ENCODE data around the gene ZNF181. TPM values are rescaled to one million over a fixed set of nuclear protein-coding genes. Genes with fewer than 3 reads are reported as not detected.

Gene ZNF181
- total RNA-seq, 1 donor: 5.6 TPM

- no peaks in the 10 kb centered on the region for H3K9me3 ChIP-seq (ENCODE audit: low read depth, low read length)
- peaks cover 2% of the 10 kb centered on the region for H3K27me3 ChIP-seq (ENCODE audit: insufficient read depth, low read length)
- H3K4me1 ChIP-seq (ENCODE audit: insufficient read depth, low read length): peaks cover 21% of the 10 kb centered on the region
- H3K4me3 ChIP-seq (ENCODE audit: low read length): no peak overlapping the region
These were observed 2.1 kb upstream of the ZNF181 start for GRCh38 chr19:34731964-34732363.

DNA sequence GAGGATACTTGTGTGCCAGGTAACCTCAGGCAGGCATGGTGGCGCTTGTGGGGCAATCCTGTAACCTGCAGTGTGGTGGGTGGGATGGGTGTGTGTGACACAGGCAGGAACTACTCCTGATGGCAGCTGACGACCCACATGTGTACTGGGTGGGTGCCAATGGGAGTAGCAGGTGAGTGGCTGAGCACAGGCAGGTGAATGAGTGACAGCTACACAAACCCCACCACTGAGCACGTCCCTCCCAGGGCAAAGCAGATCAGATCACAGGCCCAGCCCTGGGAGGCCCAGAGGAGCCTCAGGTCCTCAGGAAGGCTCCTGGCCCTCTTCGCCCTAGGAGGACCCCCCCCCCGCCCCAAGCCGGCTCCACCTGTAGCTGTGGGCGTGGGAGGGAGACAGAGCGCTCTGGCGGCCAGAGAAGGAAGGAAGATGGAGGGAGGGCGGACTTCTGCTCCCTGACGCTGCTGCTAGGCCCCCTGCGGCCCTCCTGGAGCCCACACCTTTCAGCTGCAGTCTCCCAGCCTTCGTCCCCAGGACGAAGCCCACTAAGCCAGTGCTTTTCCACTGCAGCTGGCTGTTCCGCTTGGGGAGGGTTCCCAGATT, 1.3 kb upstream of the ZNF181 start:
- Histone ChIP-seq H3K27me3 (ENCODE audit: insufficient read depth, low read length) (peaks cover under 1% of the 10 kb centered on the region), H3K4me3 (ENCODE audit: low read length) (peak overlapping the region; percentile 80), H3K4me1 (ENCODE audit: insufficient read depth, low read length) (peaks cover 21% of the 10 kb centered on the region), H3K9me3 (ENCODE audit: low read depth, low read length) (no peaks in the 10 kb centered on the region)

DNA sequence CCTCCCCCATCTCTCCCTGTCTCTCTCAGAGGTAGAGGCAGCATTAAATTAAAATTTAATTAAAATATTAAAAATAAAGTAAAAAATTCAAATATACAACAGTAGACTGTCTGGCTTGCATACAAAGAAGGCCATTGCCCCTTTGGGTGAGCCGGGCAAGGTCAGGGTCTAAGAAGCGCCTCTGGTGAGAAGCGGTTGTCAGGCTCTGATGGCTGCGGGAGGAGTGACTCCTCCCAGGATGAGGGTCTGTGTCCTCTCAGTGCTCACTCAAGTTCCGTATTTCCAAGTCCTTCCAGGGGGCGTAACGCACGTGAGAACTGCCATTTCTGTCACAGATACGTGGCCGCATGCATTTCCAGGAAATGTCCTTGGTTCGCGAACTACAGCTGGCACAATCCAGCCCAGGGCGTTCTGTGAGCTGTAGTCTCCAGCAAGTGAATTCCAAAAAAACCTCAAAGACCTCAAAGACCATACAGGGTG, 737 bp upstream of the ZNF181 start:
- H3K27me3 ChIP-seq (ENCODE audit: insufficient read depth, low read length): no peaks in the 10 kb centered on the region
- no peaks in the 10 kb centered on the region for H3K9me3 ChIP-seq (ENCODE audit: low read depth, low read length)
- peaks cover 21% of the 10 kb centered on the region for H3K4me1 ChIP-seq (ENCODE audit: insufficient read depth, low read length)
- peak overlapping the region; percentile 80 for H3K4me3 ChIP-seq (ENCODE audit: low read length)

GRCh38 chr19:34734537-34735103, 577 bp downstream of the ZNF181 start:
- no peaks in the 10 kb centered on the region for H3K27me3 ChIP-seq (ENCODE audit: insufficient read depth, low read length)
- peaks cover 21% of the 10 kb centered on the region for H3K4me1 ChIP-seq (ENCODE audit: insufficient read depth, low read length)
- peaks cover 7% of the 10 kb centered on the region for H3K9me3 ChIP-seq (ENCODE audit: low read depth, low read length)
- peak overlapping the region; percentile 80 for H3K4me3 ChIP-seq (ENCODE audit: low read length)

- no peaks in the 10 kb centered on the region for H3K4me1 ChIP-seq (ENCODE audit: insufficient read depth, low read length)
- no peak overlapping the region for H3K4me3 ChIP-seq (ENCODE audit: low read length)
- peaks cover 47% of the 10 kb centered on the region for H3K9me3 ChIP-seq (ENCODE audit: low read depth, low read length)
- no peaks in the 10 kb centered on the region for H3K27me3 ChIP-seq (ENCODE audit: insufficient read depth, low read length)
These were observed 11.1 kb downstream of the ZNF181 start for GRCh38 chr19:34744896-34745690.

- H3K9me3 ChIP-seq (ENCODE audit: low read depth, low read length): peaks cover 85% of the 10 kb centered on the region
- no peak overlapping the region for H3K4me3 ChIP-seq (ENCODE audit: low read length)
- no peaks in the 10 kb centered on the region for H3K27me3 ChIP-seq (ENCODE audit: insufficient read depth, low read length)
- no peaks in the 10 kb centered on the region for H3K4me1 ChIP-seq (ENCODE audit: insufficient read depth, low read length)
These were observed 23.4 kb downstream of the ZNF181 start for GRCh38 chr19:34757441-34757840.

DNA sequence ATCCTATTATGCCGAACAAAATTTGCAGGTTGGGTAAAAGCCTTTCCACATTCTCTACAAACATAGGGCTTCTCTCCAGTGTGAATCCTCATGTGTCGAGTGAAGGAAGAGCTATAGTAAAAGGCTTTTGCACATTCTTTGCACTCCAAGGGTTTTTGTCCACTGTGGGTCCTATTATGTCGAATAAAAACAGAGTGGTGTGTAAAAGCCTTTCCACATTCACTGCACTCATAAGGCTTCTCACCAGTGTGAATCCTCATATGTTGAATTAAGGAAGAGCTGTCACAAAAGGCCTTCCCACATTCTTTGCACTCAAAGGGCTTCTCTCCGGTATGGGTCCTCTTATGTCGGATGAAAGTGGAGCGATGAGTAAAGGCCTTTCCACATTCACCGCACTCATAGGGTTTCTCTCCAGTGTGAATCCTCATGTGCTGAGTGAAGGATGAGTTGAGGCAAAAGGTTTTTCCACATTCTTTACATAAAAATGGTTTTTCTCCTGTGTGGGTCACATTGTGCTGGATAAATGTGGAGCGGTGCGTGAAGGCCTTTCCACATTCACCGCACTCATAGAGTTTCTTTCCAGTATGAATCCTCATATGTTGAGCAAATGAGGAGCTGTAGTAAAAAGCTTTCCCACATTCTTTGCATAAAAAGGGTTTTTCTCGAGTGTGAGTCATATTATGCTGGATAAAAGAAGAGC, 25.3 kb downstream of the ZNF181 start:
- Histone ChIP-seq H3K4me1 (ENCODE audit: insufficient read depth, low read length) (no peaks in the 10 kb centered on the region), H3K4me3 (ENCODE audit: low read length) (no peak overlapping the region), H3K27me3 (ENCODE audit: insufficient read depth, low read length) (no peaks in the 10 kb centered on the region), H3K9me3 (ENCODE audit: low read depth, low read length) (peaks cover 92% of the 10 kb centered on the region)

DNA sequence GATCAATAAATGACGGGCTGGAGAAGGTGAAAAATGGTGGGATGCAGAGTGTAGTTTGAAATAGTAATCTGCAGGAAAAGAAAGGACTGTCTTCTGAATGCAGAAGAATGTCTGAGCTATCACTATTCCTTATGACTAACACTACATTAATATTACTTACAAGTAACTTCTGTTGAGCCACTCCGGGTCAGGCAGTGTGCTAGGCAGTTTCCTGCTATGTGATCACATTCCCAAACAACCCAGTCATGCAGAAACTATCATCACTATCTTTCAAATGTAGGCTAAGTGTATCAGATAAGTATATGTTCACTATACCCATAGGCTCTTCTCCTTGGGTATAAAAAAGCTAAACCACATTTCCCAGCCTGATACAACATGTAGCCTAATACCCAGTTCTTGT, 32.3 kb downstream of the ZNF181 start:
- Histone ChIP-seq H3K4me3 (ENCODE audit: low read length) (no peak overlapping the region), H3K4me1 (ENCODE audit: insufficient read depth, low read length) (no peaks in the 10 kb centered on the region), H3K9me3 (ENCODE audit: low read depth, low read length) (peaks cover 29% of the 10 kb centered on the region), H3K27me3 (ENCODE audit: insufficient read depth, low read length) (no peaks in the 10 kb centered on the region)

GRCh38 chr19:34767951-34768350, 33.9 kb downstream of the ZNF181 start:
- Histone ChIP-seq H3K4me1 (ENCODE audit: insufficient read depth, low read length) (peaks cover 10% of the 10 kb centered on the region), H3K27me3 (ENCODE audit: insufficient read depth, low read length) (no peaks in the 10 kb centered on the region), H3K4me3 (ENCODE audit: low read length) (no peak overlapping the region), H3K9me3 (ENCODE audit: low read depth, low read length) (peaks cover 13% of the 10 kb centered on the region)

DNA sequence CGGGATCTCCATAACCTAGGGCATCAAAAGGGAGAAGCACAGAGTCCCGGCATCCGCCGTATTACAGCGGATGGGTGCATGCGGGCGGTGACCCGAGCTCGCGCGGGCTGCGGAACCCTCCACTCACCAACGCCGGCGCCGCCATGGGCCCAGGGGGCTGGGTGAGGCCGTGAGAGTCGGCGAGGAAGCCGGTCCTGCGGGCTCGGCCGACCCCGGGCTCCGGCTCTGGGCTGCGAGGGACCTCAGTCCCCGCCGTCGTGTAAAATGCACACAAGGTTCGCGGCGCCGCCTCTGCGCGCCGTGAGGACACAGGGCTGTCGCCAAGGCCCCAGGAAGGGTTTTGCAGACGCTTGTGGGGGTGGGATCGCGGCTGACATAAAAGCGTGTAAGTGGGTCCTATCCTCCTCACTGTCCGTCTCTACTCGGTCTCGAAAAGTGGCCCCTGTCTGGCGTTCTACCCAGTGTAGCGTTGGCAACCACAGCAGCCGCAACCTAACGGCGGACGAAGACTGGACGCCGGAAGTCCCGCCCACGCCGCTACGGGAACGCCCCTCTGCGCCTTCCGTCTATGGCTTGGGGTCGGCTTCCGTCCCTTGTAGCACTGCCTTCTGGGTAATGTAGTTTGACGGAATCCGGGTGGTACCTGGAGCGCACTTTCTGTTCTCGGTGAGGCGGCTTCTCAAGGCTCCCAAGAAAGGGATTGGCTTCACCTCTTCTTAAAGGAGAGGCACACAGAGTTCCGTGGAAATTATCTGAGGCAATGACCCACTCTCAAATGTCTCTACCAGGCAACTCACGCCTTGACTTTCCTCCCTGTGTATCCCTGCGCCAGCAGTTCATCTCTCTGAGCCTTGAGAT, 38.9 kb downstream of the ZNF181 start, which contains the start of gene ZNF599:
ZNF599 (minus strand) TSS at position 519 of the 858 bp plus-strand sequence; CDS start at position 145, 374 bp downstream.
- Histone ChIP-seq H3K9me3 (ENCODE audit: low read depth, low read length) (no peaks in the 10 kb centered on the region), H3K4me1 (ENCODE audit: insufficient read depth, low read length) (peaks cover 15% of the 10 kb centered on the region), H3K4me3 (ENCODE audit: low read length) (peak within 1 kb of the TSS; percentile 69), H3K27me3 (ENCODE audit: insufficient read depth, low read length) (peaks cover 8% of the 10 kb centered on the region)

GRCh38 chr19:34773555-34773864, 39.5 kb downstream of the ZNF181 start:
- peaks cover 8% of the 10 kb centered on the region for H3K27me3 ChIP-seq (ENCODE audit: insufficient read depth, low read length)
- H3K4me3 ChIP-seq (ENCODE audit: low read length): no peak overlapping the region
- H3K9me3 ChIP-seq (ENCODE audit: low read depth, low read length): no peaks in the 10 kb centered on the region
- H3K4me1 ChIP-seq (ENCODE audit: insufficient read depth, low read length): peaks cover 15% of the 10 kb centered on the region

GRCh38 chr19:34774857-34775256, 40.8 kb downstream of the ZNF181 start:
- Histone ChIP-seq H3K27me3 (ENCODE audit: insufficient read depth, low read length) (peaks cover 8% of the 10 kb centered on the region), H3K4me1 (ENCODE audit: insufficient read depth, low read length) (peaks cover 15% of the 10 kb centered on the region), H3K4me3 (ENCODE audit: low read length) (no peak overlapping the region), H3K9me3 (ENCODE audit: low read depth, low read length) (no peaks in the 10 kb centered on the region)

- H3K9me3 ChIP-seq (ENCODE audit: low read depth, low read length): no peaks in the 10 kb centered on the region
- no peak overlapping the region for H3K4me3 ChIP-seq (ENCODE audit: low read length)
- H3K4me1 ChIP-seq (ENCODE audit: insufficient read depth, low read length): peaks cover 2% of the 10 kb centered on the region
- peaks cover 8% of the 10 kb centered on the region for H3K27me3 ChIP-seq (ENCODE audit: insufficient read depth, low read length)
These were observed 44.3 kb downstream of the ZNF181 start for GRCh38 chr19:34778342-34778741.

DNA sequence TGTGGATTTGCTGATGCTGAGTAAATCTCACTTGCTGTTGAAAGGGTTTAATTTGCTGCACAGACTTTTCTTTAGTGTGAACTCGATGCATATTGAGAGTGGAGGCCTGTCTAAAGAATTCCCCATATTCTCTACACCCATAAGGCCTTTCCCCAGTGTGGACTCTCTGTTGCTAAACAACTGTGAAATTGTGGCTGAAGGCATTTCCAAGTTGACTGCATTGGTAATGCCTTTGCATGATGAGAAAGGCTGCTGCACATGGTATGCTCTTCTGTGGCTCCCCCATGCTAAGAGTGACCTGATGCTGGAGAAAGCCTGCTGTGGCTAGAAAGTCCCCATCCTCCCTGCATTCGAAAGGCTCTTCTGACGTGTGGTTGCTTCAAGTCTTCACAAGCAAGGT, 45.6 kb downstream of the ZNF181 start:
- peaks cover 8% of the 10 kb centered on the region for H3K27me3 ChIP-seq (ENCODE audit: insufficient read depth, low read length)
- H3K4me1 ChIP-seq (ENCODE audit: insufficient read depth, low read length): no peaks in the 10 kb centered on the region
- H3K9me3 ChIP-seq (ENCODE audit: low read depth, low read length): no peaks in the 10 kb centered on the region
- H3K4me3 ChIP-seq (ENCODE audit: low read length): no peak overlapping the region
